NCI-H510A (cell line): Measurements from ENCODE around the gene MRM1.
"Not testable (repeated sequence)": the region's sequence is repeated elsewhere in the genome, so short reads cannot be mapped to it uniquely, and the experiment has no call there.

Source experiments
- DNase-seq: peaks from one replicate; lab custom pipeline; 2025; lab: John Stamatoyannopoulos, UW

The MRM1 gene

DNA sequence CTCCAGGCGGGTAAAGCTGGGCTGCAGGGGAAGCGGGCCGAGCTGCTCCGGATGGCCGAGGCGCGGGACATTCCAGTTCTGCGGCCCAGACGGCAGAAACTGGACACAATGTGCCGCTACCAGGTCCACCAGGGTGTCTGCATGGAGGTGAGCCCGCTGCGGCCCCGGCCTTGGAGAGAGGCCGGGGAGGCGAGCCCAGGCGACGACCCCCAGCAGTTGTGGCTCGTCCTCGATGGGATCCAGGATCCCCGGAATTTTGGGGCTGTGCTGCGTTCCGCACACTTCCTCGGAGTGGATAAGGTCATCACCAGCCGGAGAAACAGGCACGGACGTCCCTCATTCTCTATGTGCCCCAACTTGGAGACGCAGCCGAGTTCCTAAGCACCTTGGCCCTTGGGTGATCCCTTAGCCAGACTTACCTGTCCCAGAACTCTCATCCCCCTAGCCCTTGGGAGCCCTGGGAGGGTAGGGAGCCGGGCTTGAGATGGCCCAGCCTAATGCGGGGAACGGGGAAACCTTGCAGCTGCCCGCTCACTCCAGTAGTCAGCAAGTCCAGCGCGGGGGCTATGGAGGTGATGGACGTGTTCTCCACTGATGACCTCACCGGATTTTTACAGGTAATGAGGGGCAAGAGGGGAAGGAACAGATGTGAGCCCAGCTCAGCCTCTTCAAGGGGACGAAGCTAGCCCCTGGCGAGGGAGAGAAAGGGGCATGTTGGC, 806 bp downstream of the MRM1 start:
- DNase-seq: peak; percentile 12

DNA sequence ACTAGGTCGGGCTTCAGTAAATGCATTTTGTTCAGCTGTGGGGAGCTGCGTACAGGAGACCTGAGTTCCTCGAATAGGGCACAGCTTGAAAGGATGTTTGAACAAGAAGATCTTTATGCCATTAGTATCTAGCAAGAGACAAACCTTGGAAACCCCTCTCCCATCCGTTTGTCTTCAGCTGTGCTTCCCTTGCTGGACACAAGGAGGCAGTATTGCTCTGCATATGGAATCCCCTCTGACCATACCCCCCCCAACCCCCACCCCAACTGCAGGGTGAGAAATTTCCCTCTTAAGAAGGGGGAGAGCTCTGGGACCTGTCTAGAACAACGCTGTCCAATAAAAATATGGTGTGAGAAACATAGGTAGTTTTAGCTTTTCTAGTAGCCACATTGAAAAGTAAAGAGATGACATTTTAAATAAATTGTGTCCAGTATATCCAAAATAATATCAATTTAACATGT, 1.6 kb downstream of the MRM1 start:
- DNase-seq: peak; percentile 37

DNA sequence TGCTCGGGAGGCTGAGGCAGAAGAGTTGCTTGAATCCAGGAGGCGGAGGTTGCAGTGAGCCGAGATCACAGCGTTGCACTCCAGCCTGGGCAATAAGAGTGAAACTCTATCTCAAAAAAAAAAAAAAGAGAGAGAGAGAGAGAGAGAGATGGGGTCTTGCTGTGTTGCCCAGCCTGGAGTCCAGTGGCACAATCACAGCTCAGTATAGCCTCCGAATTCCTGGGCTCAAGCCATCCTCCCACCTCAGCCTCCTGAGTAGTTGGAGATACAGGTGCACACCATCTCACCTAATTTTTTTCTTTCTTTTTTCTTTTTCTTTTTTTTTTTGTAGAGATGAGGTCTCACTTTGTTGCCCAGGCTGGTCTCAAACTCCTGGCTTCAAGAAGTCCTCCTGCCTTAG, 3.6 kb downstream of the MRM1 start:
- not testable (repeated sequence) for DNase-seq

DNA sequence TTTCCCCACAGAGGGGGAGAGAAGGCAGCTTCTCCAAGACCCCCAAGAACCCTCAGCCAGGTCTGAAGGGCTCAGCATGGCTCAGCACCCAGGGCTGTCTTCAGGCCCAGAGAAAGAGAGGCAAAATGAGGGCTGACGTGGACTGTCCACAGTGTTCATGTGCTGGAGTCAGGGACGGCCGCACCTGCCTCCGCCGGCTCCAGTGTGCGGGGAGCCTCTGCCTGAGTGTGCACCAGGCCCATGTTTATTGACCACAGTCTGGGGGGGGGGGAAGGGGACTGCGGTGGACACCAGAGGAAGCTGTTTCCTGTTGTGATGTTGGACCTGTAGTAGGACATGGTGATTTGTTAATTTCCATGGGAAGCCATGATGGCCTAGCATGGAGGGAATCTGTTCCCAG, 6.9 kb downstream of the MRM1 start:
- DNase-seq: peak; percentile 12

DNA sequence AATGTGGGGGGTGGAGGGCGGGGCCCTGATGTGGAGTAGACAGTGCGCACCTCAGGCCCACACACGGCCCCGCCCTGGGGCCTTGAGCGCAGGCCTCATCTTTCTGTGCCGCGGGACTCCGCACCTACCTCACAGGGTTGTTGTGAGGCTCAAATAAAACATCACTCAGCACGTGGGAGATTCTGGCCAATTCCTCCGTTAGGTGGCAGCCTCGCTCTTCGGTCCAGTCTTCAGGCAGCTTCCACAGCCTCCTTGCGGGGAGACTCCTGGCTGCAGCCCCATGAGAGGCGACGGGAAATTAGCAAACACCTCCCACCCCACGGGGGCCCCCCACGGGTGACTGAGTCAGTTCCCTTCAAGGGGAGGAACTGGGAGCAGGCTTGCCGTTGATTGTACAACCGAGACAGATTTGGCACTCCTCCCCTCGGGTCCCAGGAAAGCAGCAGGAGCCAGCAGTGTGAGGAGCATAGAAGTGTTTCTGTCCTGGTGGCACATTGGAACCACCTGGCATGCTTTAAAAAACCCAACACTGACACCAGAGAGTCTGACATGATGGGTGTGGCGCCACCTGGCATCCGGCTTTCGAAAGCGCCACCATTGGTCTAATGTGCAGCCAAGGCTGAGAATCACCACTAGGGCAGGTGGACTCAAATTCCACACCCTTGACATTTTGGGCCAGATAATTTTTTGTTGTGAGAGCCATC, 7.6 kb downstream of the MRM1 start:
- DNase-seq: peak; percentile 9

DNA sequence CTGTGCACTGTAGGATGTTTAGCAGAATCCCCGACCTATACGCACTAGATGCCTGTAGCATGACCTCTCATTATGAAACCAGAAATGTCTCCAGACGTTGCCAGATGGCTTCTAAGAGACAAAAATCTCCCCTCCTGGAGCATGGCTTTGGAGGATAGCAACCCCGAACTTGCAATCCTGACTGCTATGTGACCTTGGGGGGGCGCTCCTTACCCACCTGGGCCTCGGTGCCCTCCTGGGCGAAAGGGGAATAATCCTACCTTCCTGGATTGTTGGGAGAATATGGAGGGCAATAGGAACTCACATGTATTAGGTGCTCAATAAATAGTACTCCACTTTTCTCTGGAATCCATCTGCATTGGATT, 8.1 kb downstream of the MRM1 start:
- DNase-seq: no peak

DNA sequence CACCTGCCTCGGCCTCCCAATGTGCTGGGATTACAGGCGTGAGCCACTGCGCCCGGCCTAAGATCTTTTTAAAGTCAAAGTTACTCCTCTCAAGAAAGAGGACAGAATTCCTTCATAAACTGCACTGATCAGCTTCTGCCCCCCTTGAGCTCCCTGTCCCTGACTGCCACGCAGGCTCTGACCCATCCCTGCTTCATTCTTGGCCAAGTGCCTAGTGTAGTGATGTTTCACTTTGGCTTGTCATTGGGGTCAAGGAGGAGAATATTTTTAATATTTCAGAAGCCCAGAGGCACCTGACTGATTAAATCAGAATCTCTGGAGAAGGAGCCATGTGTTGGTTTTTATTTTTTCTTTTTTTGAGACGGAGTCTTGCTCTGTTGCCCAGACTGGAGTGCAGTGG, 9.1 kb downstream of the MRM1 start:
- DNase-seq: no peak

DNA sequence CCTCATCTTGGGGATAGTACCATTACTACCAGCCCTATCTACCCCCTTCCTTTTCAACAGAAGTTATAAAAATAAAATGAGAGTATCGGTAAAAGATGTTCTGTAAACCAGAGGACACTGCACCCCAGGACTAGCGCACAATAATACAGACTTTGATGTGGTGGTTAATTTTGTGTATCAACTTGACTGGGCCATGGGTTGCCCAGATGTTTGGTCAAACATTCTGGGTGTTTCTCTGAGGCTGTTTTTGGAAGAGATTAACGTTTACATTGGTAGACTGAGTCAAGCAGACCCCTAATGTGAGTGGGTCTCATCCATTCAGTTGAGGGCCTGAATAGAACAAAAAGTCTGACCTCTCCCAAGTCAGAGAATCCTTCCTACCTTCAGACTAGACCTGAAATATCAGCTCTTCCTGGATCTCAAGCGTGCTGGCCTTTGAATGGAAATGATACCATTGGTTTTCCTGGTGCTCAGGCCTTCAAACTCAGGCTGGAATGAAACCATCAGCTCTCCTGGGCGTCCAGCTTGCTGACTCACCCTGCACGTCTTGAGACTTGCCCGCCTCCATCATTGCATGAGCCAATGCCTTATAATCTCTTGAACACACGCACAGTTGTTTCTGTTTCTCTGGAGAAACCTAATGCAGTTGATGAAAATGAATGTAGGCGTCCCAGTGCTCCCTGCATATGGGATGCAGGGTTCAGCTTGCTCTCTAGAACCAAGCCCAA, 10.1 kb downstream of the MRM1 start:
- DNase-seq: no peak

DNA sequence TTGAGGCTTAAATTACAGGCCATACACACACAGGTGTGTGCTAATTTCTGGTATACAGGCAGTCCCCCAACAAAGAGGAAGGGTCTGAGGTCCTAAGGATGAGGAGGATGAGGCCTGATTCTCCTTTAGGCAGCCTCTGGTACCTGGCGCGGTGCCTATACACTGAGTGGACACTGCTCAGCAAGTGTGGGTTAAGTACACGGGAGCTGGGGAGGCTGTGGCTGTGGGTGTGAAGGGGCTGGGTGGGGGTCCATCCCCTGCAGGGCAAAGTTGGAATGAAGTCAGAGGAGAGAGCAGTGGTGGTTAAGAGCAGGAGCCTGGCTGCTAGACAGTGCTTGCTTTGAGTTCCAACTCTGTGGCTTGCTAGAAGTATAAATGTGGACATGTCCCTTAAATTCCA, 10.9 kb downstream of the MRM1 start:
- DNase-seq: no peak

DNA sequence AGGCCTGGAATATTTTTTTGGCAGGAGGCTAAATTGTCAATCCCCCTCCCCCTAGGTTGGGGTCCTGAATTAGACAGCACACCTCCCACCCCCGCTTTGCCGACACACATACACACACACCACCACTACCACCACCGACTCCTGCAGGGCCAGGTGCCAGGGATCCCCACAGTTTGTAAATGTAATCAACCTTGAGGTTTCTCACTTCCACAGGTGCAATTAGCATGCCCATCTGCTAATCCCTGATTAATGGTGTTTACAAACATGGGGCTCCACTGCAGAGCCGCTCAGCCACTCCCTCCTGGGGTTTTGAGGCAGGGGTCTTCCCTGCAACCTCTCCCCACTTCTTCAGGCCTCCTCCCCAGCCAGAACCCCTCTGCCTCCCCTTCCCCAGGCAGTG, 11.8 kb downstream of the MRM1 start:
- no peak for DNase-seq

DNA sequence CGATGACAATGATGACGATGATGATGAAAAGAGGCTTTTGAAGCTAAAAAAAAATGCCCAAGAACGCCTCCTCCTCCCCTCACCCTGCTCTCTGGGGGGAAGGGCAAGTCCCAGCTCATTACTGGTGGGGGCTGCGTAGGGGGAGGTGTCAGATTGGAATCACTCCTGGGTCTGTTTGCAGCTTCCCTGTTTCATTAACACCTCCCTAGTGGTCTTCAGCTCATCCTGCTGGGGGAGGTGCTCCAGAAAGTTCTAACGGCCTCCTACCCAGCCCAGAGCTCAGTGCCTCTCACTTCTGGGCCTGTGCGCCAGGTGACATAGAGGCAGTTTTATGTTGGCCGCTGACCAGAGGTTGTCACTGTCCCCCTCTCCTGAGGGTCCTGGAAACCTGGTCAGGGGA, 12.7 kb downstream of the MRM1 start:
- DNase-seq: no peak

DNA sequence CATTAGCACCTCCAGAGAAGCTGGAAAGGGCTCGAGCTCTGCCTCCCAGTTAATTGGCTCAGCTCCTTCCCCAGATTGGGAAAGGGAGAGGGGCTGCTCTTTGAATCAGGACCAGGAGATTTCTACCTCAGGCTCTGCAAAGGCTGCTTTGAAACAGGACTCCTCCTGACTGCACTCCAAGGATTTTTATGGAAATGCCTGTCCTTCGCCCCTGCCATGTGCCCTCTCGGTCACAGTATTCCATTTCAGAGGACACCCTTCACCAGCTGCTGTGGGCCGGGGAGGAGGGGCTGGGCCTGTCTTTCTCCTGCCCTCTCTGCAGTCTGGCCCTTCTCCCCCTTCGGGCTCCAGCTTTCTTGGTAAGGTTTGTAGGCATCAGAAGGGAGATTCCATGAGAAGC, 13.6 kb downstream of the MRM1 start:
- DNase-seq: no peak

DNA sequence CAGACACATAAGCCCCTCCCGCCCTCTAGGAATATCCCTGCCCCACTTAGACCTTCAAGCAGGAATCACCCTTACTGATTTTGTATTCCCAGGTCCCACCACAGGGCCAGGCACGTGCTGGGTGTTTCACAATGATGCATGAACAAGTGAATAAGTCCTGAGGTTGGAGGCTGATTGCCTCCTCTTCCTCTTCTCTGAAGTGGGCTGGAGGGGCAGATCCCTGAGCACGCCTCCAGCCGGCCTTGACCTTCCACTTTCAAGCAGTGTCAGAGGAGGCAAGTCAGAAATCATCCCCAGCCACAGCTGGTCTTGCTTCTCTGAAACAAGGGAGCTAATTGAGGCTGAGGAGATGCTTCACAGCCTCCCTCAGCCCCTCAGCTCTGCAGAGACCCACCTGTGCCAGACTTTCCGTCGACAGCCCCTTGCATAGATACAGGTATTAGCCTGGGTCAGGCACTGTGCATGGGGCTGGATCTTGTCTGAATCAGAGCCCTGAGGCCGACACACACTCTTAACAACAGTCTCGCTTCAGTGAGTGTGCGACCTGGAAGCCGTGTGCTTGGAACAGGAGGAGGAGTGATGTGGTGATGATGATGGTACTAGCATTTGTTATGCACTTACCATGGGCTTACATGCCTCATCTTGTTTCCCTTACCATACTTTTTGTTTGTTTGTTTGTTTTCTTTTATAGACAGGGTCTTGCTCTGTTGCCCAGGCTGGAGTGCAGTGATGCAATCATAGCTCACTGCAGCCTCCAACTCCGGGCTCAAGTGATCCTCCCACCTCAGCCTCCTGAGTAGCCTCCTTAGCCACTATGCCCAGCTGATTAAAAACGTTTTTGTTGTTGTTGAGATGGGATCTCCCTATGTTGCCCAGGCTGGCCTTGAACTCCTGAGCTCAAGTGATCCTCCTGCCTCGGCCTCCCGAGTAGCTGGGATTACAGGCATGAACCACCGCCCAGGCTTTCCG, 15.0 kb downstream of the MRM1 start:
- DNase-seq: no peak

DNA sequence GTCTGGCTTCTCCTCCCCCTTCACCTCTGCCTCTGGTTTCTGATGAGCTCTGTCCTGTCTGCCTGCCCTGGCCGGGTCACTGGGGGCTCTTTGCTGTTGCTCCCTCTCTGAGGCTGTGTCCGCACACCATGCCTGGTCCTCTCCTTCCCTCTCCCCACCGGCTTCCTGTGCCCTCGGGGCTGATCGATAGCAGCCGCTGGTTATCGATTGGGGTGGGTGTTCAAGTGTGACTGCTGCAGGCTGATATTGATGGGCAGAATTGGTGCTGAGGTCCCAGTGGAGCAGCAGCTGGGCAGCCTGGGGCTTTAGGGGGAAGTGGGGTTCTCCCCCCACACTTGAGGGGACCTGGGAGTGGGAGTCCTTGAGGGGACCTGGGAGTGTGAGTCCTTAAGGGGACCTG, 16.4 kb downstream of the MRM1 start:
- no peak for DNase-seq

DNA sequence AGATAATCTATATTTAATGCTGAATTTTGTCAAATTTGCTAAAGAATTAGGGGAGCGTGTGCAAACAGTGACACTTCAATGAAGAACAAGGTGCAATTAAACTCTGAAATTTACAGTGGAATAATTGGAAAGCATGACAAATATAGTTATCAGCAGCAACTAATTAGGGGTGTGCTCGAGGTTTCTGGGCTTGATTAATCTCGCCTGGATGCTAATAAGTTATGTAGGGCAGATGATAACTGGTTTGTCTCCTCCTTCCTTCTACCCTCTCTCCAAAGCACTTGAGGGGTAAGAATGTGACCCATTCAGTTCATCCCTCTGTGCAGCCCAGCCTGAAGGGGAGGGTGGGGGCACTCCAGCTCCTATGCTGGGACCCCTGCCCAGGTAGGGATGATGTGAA, 21.9 kb downstream of the MRM1 start:
- DNase-seq: no peak

DNA sequence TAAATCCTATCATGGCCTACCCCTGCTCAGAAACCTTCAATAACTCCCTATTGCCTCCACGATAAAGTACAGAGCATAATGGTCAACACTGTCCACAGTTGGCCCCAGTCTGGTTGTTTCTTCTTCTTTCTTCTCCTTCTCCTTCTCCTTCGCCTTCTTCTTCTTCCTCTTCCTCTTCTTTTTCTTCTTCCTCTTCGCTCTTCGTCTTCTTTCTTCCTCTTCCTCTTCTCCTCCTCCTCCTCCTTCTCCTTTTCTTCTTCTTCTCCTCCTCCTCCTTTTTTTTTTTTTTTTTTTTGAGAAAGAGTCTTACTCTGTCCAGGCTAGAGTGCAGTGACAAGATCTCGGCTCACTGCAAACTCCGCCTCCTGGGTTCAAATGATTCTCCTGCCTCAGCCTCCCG, 23.8 kb downstream of the MRM1 start:
- DNase-seq: no peak

DNA sequence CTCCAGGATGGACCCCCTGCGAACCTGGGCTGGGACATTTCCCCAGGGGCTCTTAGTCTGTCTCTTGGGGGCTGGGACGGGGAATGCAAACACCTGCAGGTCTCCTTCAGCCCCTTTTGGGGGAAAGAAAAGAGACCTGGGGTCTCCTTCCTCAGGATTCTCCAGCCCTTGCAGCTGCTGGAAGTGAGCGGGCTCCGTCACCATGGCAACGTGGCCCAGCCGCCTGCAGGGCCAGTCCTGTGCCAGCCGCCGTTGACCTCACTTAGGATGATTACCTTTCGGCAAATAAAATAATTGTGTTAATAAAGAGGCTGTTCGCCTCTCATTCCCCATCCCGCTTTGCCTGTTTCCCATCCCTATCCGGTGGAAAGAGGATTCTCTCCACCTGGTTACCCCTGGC, 25.7 kb downstream of the MRM1 start:
- DNase-seq: peak; percentile 11

DNA sequence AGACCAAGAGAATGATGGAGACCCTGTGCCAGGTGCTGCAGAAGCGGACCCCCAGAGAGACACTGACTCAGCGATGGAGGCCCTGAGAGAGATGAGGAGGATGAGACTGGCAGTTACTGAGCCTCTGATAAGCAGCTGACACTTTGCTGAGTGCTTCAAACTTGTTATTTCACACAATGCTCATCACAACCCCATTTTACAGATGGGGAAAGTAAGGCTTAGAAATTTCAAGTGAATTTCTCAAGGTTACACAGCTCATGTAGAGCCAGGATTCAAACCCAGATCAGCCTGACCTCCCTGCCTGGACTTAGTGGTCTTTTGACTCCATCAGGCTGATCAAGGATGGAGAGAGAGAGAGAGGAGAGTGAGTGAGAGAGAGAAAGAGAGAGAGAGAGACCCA, 27.2 kb downstream of the MRM1 start:
- no peak for DNase-seq

DNA sequence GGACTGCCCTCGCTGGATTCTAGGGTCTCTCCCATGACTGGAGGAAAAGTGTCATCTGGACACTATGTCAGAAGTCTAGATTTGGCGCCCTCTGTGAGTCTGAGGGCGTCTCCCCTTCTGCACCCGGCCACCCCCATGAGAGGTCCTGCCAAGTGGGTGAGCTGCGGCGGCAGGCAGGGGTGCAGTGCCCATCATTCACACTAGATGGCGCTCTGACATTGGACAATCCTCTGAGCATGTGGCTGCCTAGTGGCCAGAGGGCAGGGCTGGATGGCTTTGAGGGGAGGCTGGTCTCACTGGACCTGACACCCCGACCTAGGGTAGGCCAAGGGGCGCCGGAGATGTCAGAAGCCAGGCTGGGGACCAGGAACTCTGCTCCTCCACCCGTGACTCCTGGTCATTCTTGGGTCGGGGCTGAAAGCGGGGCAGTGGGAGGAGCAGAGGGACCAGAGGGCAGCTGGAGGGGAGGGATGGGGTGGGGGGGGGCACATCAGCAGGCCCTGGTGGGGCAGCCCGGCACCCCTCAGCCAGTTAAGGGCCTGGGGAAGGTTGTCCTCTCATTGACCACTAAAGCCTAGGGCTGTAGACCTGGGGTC, 28.0 kb downstream of the MRM1 start:
- DNase-seq: peak; percentile 28

DNA sequence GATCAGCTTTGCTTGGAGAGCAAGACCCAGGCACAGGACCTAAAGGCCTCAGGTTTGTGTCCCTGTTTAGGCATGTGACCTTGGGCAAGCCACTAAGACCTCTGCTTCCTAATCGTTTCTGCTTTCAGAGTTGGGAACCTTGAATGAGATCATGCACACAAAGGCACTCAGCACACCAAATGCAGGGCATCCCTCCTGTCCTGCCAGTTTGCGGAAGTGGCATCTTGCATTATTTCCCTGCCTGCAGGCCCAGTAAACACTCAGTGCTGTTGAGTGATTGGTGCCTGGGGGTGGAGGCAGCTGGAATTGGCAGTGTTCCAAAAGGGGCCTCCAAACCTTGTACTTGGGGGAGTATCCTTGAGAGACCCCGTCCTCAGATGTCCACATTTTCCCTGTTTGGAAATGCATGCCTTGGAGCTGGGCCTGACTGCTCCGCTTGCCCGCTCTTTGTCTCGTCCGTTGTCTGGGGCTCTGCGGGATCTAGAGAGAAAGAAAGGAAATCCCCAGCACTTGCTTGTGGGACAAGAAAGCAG, 28.7 kb downstream of the MRM1 start:
- no peak for DNase-seq

DNA sequence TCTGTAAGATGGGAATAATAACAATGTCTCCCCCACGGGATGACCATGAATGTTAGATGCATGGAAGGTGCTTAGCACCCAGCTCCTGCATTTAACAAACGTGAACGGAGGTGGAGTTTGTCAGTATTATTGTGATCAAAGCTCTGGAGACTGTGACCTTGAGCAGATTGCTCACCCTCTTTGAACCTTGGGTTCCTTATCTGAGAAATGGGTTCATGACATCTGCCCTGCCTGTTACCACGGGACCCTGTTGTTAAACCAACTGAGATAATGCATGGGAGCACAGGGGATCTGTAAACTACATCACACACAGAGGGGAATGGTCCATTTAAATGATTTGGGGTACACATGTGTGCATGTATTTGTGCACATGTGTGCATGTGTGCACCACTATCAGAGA, 29.6 kb downstream of the MRM1 start:
- no peak for DNase-seq
